GM19238 (cell line): Measurements from ENCODE around the gene MAP2K1.
"Not testable (repeated sequence)": the region's sequence is repeated elsewhere in the genome, so short reads cannot be mapped to it uniquely, and the experiment has no call there.

Source experiments
- DNase-seq: peaks from one replicate; pipeline ENCODE4 v3.0.0; 2011; ENCODE audit warnings: low spot score; ENCODE audit not compliant: insufficient read length

MAP2K1 gene

GRCh38 chr15:66393037-66393436 is 6.3 kb downstream of the MAP2K1 start:
- not testable (repeated sequence) for DNase-seq

- DNase-seq: no peak
Measured at GRCh38 chr15:66394472-66394871, 7.8 kb downstream of the MAP2K1 start.

- DNase-seq: no peak
Measured at GRCh38 chr15:66394915-66395314, 8.2 kb downstream of the MAP2K1 start.

GRCh38 chr15:66399276-66399675 is 12.6 kb downstream of the MAP2K1 start:
- no peak for DNase-seq

GRCh38 chr15:66400351-66400774 is 13.7 kb downstream of the MAP2K1 start:
- no peak for DNase-seq

GRCh38 chr15:66401130-66402021 is 14.7 kb downstream of the MAP2K1 start:
- DNase-seq: no peak

- DNase-seq: no peak
Measured at GRCh38 chr15:66402761-66403284, 16.1 kb downstream of the MAP2K1 start.

- no peak for DNase-seq
Measured at GRCh38 chr15:66403323-66403722, 16.6 kb downstream of the MAP2K1 start.

- DNase-seq: no peak
Measured at GRCh38 chr15:66404122-66404521, 17.4 kb downstream of the MAP2K1 start.

GRCh38 chr15:66404532-66404931 is 17.8 kb downstream of the MAP2K1 start:
- DNase-seq: no peak

GRCh38 chr15:66405007-66405406 is 18.3 kb downstream of the MAP2K1 start:
- no peak for DNase-seq

- DNase-seq: no peak
Measured at GRCh38 chr15:66405615-66406014, 18.9 kb downstream of the MAP2K1 start.

GRCh38 chr15:66408254-66408653 is 21.5 kb downstream of the MAP2K1 start:
- DNase-seq: no peak

GRCh38 chr15:66408675-66409282 is 22.1 kb downstream of the MAP2K1 start:
- no peak for DNase-seq

- DNase-seq: no peak
Measured at GRCh38 chr15:66409565-66410108, 22.9 kb downstream of the MAP2K1 start.

GRCh38 chr15:66411190-66411589 is 24.5 kb downstream of the MAP2K1 start:
- no peak for DNase-seq

- DNase-seq: no peak
Measured at GRCh38 chr15:66412220-66412619, 25.5 kb downstream of the MAP2K1 start.

- DNase-seq: no peak
Measured at GRCh38 chr15:66413579-66413978, 26.9 kb downstream of the MAP2K1 start.

- DNase-seq: no peak
Measured at GRCh38 chr15:66415360-66415759, 28.6 kb downstream of the MAP2K1 start.

- no peak for DNase-seq
Measured at GRCh38 chr15:66417736-66418135, 31.0 kb downstream of the MAP2K1 start.

- DNase-seq: no peak
Measured at GRCh38 chr15:66419471-66419870, 32.8 kb downstream of the MAP2K1 start.

- no peak for DNase-seq
Measured at GRCh38 chr15:66422347-66422746, 35.6 kb downstream of the MAP2K1 start.
